OCI-LY7 (cell line): ENCODE results near the gene C16orf74.
A peak's percentile ranks its signal among the peaks of the same experiment; 100 is the strongest.

Source experiments
- EZH2phosphoT487 ChIP-seq: fragments of 200-600 bp; sonication (generic); IDR thresholded peaks from 2 replicates; pipeline ENCODE4 v1.6.1; 2018; ENCODE audit warnings: low read depth, borderline replicate concordance, mild to moderate bottlenecking, mixed run types, antibody characterized with exemption, low read length, moderate library complexity, mixed read lengths
- TF ChIP-seq, protein P1 (sequence below): fragments of 200-600 bp; sonication (generic); conservative IDR thresholded peaks from 2 replicates; pipeline ENCODE4 v1.5.1; 2014; ENCODE audit warnings: mild to moderate bottlenecking, antibody characterized with exemption, low read length, moderate library complexity, mixed read lengths

DNA sequence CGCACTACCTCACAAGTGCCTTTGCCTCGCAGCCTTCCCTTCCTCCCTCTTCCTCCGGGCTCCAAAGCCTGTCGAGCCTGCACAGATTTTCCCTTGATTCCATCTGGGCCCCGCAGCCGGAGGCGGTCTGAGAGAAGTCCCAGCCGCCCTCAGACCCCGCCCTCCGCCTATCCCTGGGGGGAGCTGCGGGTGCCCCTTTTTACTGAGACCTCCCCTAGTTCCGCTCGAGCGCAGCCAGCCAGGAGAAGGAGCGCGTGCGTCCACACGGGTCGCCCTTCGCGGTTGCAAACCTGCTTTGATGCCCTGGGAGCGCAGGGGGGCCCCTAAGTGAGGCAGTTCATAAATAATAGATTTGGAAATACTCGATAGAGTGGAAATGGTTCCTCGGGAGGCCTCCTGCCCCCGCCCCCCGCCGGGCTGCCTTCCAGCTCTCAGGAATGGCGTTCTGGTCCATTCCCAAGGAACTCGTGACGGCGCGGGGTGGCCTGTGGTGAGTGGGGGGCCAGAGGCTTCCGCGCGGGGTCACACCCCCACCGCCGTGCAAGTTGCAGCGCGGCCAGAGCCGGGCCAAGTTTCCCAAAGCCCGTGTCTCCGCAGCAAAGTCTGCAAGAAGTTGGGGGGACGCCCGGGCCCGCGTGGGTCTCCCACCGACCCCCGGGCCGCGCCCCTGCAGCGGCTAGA lies 610 bp downstream of the C16orf74 start:
- TF ChIP-seq, protein P1, sequence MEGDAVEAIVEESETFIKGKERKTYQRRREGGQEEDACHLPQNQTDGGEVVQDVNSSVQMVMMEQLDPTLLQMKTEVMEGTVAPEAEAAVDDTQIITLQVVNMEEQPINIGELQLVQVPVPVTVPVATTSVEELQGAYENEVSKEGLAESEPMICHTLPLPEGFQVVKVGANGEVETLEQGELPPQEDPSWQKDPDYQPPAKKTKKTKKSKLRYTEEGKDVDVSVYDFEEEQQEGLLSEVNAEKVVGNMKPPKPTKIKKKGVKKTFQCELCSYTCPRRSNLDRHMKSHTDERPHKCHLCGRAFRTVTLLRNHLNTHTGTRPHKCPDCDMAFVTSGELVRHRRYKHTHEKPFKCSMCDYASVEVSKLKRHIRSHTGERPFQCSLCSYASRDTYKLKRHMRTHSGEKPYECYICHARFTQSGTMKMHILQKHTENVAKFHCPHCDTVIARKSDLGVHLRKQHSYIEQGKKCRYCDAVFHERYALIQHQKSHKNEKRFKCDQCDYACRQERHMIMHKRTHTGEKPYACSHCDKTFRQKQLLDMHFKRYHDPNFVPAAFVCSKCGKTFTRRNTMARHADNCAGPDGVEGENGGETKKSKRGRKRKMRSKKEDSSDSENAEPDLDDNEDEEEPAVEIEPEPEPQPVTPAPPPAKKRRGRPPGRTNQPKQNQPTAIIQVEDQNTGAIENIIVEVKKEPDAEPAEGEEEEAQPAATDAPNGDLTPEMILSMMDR: peak; percentile 15; the same call in 1 of the 2 replicates
- TF ChIP-seq EZH2phosphoT487: no peak
